KMS-11 (cell line): Measurements from ENCODE around the gene LRRC7.
"Not testable (repeated sequence)": the region's sequence is repeated elsewhere in the genome, so short reads cannot be mapped to it uniquely, and the experiment has no call there.

Experiments
- H2AFZ ChIP-seq: fragments of 200-600 bp; sonication (generic); 2 replicates; pipeline ENCODE4 v1.6.1; 2016; ENCODE audit warnings: antibody characterized with exemption, mixed run types, low read depth
- H3K27ac ChIP-seq: fragments of 200-600 bp; sonication (generic); 2 replicates; pipeline ENCODE4 v1.6.1; 2016; ENCODE audit warnings: mild to moderate bottlenecking, mixed run types
- H3K27me3 ChIP-seq: fragments of 200-600 bp; sonication (generic); 2 replicates; pipeline ENCODE4 v1.6.1; 2017; ENCODE audit warnings: mild to moderate bottlenecking, low read depth, mixed run types, moderate library complexity; ENCODE audit not compliant: insufficient read depth
- H3K36me3 ChIP-seq: fragments of 200-600 bp; sonication (generic); 2 replicates; pipeline ENCODE4 v1.6.1; 2017; ENCODE audit warnings: mild to moderate bottlenecking, mixed run types; ENCODE audit not compliant: insufficient read depth
- H3K4me1 ChIP-seq: fragments of 200-600 bp; sonication (generic); 2 replicates; pipeline ENCODE4 v1.6.1; 2016; ENCODE audit warnings: mild to moderate bottlenecking, low read depth, mixed run types; ENCODE audit not compliant: poor library complexity, severe bottlenecking
- H3K4me2 ChIP-seq: fragments of 200-600 bp; sonication (generic); 2 replicates; pipeline ENCODE4 v1.7.0; 2016; ENCODE audit warnings: mild to moderate bottlenecking, mixed run types
- H3K4me3 ChIP-seq: fragments of 200-600 bp; sonication (generic); IDR thresholded peaks from 2 replicates; pipeline ENCODE4 v1.6.1; 2017; ENCODE audit warnings: low read depth, low read length, mixed read lengths; ENCODE audit not compliant: insufficient read depth
- H3K79me2 ChIP-seq: fragments of 200-600 bp; sonication (generic); 2 replicates; pipeline ENCODE4 v1.6.1; 2016; ENCODE audit warnings: low read depth, mixed run types; ENCODE audit not compliant: insufficient read depth
- H3K9ac ChIP-seq: fragments of 200-600 bp; sonication (generic); 2 replicates; pipeline ENCODE4 v1.6.1; 2016; ENCODE audit warnings: mild to moderate bottlenecking, mixed run types
- H4K20me1 ChIP-seq: fragments of 200-600 bp; sonication (generic); 2 replicates; pipeline ENCODE4 v1.6.1; 2016; ENCODE audit warnings: mild to moderate bottlenecking, mixed run types; ENCODE audit not compliant: insufficient read depth
- CTCF ChIP-seq: fragments of 200-600 bp; sonication (generic); conservative IDR thresholded peaks from 2 replicates; pipeline ENCODE4 v1.6.1; 2017; ENCODE audit warnings: low read depth, mild to moderate bottlenecking, antibody characterized with exemption, low read length, moderate library complexity, mixed read lengths

LRRC7 gene

DNA sequence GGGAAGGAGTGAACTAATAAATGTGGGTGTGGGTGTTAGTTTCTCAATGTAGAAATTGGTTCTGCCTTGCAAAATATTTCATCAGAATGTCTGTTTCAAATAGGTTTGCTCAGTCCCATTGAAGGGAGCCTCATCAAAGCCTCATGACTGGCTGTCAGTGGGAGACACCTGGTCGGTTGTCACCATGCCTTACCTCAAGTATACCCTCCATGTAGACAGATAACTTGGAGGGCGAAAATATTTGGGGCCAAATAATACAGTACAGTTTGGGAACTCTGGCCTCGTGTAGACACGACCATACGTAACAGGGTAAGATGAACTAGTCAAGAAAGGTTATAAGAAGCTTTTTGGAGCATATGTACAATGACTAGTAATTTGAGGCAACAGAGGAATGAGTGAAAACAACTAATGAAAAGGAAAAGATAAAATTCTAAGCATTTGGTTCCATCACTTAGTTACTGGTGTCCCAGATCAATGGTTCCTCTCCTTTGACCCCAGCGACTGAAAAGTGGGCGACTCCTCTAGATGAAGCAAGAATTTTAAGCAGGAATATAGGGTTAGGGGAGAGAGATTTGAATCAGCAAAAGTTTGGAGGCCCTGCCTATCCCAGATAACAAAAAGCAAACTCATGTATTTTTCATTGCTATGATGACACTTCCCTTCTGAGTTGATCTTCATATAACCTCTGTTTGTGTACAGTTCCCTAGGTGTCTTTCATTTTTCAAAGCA is 473.8 kb downstream of the LRRC7 start:
- Histone ChIP-seq H3K4me1 (no peaks in the 10 kb centered on the region), H3K27ac (no peak overlapping the region), H2AFZ (no peak overlapping the region), H3K36me3 (no peaks in the 10 kb centered on the region), H3K4me2 (no peak overlapping the region), H4K20me1 (no peaks in the 10 kb centered on the region), H3K9ac (no peak overlapping the region), H3K27me3 (no peaks in the 10 kb centered on the region), H3K79me2 (no peaks in the 10 kb centered on the region), H3K4me3 (no peak overlapping the region)
- TF ChIP-seq CTCF = no peak

- H3K27ac ChIP-seq = no peak overlapping the region
Measured at GRCh38 chr1:70042090-70042731, 474.5 kb downstream of the LRRC7 start.

GRCh38 chr1:70043804-70044203 is 476.1 kb downstream of the LRRC7 start:
- Histone ChIP-seq H3K36me3 (no peaks in the 10 kb centered on the region), H3K27me3 (no peaks in the 10 kb centered on the region), H2AFZ (no peak overlapping the region), H3K9ac (no peak overlapping the region), H3K79me2 (no peaks in the 10 kb centered on the region), H4K20me1 (no peaks in the 10 kb centered on the region), H3K4me1 (no peaks in the 10 kb centered on the region), H3K4me2 (no peak overlapping the region), H3K27ac (no peak overlapping the region), H3K4me3 (no peak overlapping the region)
- TF ChIP-seq CTCF = no peak

More at GRCh38 chr1:70042090-70042731, 474.5 kb downstream of the LRRC7 start:
- Histone ChIP-seq H3K36me3 (no peaks in the 10 kb centered on the region), H3K27me3 (no peaks in the 10 kb centered on the region), H3K9ac (no peak overlapping the region), H3K4me1 (no peaks in the 10 kb centered on the region), H3K79me2 (no peaks in the 10 kb centered on the region), H3K4me3 (no peak overlapping the region), H2AFZ (no peak overlapping the region), H3K4me2 (no peak overlapping the region), H4K20me1 (no peaks in the 10 kb centered on the region)
- no peak for TF ChIP-seq CTCF

- H3K4me1 ChIP-seq = no peaks in the 10 kb centered on the region
- H4K20me1 ChIP-seq = no peaks in the 10 kb centered on the region
- no peak overlapping the region for H3K4me3 ChIP-seq
- no peak for TF ChIP-seq CTCF
- no peak overlapping the region for H3K4me2 ChIP-seq
- H3K27me3 ChIP-seq = no peaks in the 10 kb centered on the region
- no peak overlapping the region for H3K9ac ChIP-seq
- no peak overlapping the region for H3K27ac ChIP-seq
- no peak overlapping the region for H2AFZ ChIP-seq
- H3K36me3 ChIP-seq = no peaks in the 10 kb centered on the region
- H3K79me2 ChIP-seq = no peaks in the 10 kb centered on the region
Measured at GRCh38 chr1:70044832-70045231, 477.1 kb downstream of the LRRC7 start.

DNA sequence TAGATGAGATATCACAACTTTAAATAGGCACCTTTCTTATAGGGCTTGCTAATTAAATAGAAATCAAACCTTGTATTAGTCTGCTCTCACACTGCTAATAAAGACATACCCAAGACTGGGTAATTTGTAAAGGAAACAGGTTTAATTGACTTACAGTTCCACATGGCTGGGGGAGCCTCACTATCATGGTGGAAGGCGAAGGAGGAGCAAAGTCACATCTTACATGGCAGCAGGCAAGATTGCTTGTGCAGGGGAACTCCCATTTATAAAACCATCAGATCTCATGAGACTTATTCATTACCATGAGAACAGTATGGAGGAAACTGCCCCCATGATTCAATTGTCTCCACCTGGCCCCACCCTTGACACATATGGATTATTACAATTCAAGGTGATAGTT is 477.9 kb downstream of the LRRC7 start:
- H3K9ac ChIP-seq, H2AFZ ChIP-seq: not testable (repeated sequence)

More for the DNA sequence above, 477.9 kb downstream of the LRRC7 start:
- H3K27ac ChIP-seq, H3K27me3 ChIP-seq, H3K79me2 ChIP-seq, H4K20me1 ChIP-seq, H3K4me1 ChIP-seq, H3K4me3 ChIP-seq, H3K36me3 ChIP-seq, H3K4me2 ChIP-seq: not testable (repeated sequence)
